Heart left ventricle (tissue), 13 donors: ENCODE measurements around the gene DNMT3B.

Source experiments
- POLR2A ChIP-seq, 2 donors: fragments of 450-650 bp; IDR thresholded peaks; one replicate each; pipeline ENCODE4 v1.6.1; 2017; ENCODE audit warnings: antibody characterized with exemption in 2 of 2, mild to moderate bottlenecking in 2 of 2, moderate library complexity in 2 of 2
- TF ChIP-seq, protein P1 (sequence below), 12 donors: fragments of 200-600 bp; sonication (generic) in 4 of 12; IDR thresholded peaks; one replicate each; pipeline versions ENCODE4 v1.5.0 to v1.8.0; 2018 to 2022; ENCODE audit warnings: antibody characterized with exemption in 12 of 12, mild to moderate bottlenecking in 5 of 12
- donor health status: ischemic (EF 13 %, LVEDD 7.1; RV severe dilation, severe dysfunction).
- donor health status: DM: no; HTN: yes; CAD: no.
- donor health status: DM: no; HTN: no; CAD: no.
- donor health status: ischemic (EF 25% LVEDD 6.9; RV normal size, moderate dysfunction).
- donor health status: ischemic (EF 25% LVEDD 5.7; RV mildly dilated, moderate dysfunction).
- donor health status: ischemic (EF 35%, LVEDD 5.7; RV mildly dilated, moderate dysfunction).
- donor health status: nonischemic (EF 11% LVEDD 7.7; RV severe dilation, severe dysfunction).
- donor health status: DM: yes; HTN: yes; CAD: no.
- donor health status: PGD.
- donor health status: ischemic (EF 29% LVEDD 5.4; RV normal size, mild dysfunction).
- donor health status: nonischemic (EF 23%, LVEDD 6.1; RV moderate dilation, normal function).

- TF ChIP-seq, protein P1, sequence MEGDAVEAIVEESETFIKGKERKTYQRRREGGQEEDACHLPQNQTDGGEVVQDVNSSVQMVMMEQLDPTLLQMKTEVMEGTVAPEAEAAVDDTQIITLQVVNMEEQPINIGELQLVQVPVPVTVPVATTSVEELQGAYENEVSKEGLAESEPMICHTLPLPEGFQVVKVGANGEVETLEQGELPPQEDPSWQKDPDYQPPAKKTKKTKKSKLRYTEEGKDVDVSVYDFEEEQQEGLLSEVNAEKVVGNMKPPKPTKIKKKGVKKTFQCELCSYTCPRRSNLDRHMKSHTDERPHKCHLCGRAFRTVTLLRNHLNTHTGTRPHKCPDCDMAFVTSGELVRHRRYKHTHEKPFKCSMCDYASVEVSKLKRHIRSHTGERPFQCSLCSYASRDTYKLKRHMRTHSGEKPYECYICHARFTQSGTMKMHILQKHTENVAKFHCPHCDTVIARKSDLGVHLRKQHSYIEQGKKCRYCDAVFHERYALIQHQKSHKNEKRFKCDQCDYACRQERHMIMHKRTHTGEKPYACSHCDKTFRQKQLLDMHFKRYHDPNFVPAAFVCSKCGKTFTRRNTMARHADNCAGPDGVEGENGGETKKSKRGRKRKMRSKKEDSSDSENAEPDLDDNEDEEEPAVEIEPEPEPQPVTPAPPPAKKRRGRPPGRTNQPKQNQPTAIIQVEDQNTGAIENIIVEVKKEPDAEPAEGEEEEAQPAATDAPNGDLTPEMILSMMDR (IDR thresholded peaks at IDR 0.05): no peak
- TF ChIP-seq POLR2A (IDR thresholded peaks at IDR 0.05): no peak
These were observed 87.4 kb downstream of the DNMT3B start for GRCh38 chr20:32849577-32849976.
